ENCODE measurements around the gene CYB561D2. TPM values are rescaled to one million over a fixed set of nuclear protein-coding genes. Genes with fewer than 3 reads are reported as not detected.

CYB561D2 gene
- total and polyA plus RNA-seq, 2 of the 13 experiments (the other 11 are each of a cell fraction or from before 2014, with no cell fraction given) = 11.1 to 17.2 TPM

DNA sequence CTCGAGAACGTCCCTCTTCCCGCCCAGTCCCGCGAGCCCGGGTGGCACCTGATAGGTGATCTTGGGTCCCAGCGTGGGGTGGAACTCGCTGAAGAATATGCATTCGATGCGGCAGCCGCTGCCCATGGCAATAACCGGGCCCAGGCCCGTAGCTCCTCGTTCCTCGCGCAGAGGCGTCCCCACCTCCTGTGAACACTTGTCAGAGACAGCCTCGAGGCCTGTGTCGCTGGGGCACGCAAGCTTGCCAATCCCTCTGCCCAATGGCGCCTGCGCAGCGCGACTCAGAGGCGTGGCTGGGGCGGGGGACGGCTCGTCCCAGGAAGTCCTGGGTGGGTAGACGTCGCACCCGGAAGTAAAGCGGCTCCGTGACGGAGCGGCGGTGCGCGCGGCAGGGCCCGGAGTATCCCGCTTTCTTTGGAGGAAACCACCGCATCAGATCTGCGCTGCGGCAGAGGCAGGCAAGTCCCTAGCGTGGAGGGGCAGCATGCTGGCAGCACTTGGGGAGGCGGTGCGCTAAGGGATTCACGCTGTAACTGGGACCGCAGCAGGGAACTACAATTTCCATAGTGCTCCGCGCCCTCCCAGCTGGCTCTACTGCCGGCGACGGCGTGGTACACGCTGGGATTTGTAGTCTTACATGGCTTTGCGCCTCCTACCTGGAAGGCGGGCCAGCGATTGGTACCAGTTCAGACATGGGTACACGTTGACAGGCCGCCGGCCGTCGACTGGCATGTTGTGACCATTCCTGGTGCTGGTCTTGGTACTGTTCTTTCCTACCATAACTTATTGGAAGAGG lies at the start of gene CYB561D2, which contains the start of gene NPRL2 (continued):
- TF ChIP-seq MIER2 (CRISPR knock-in tag; IDR thresholded peaks at IDR 0.05) (no peak), ZNF496 (CRISPR knock-in tag; IDR thresholded peaks at IDR 0.05; ENCODE audit: insufficient replicate concordance) (no peak), ATM (IDR thresholded peaks at IDR 0.05; ENCODE audit: borderline replicate concordance) (no peak), TRIM22 (IDR thresholded peaks at IDR 0.05) (no peak), ZNF468 (CRISPR knock-in tag; IDR thresholded peaks at IDR 0.05) (no peak), NFYB (CRISPR knock-in tag; IDR thresholded peaks at IDR 0.05) (peak; percentile 30), ZNF260 (CRISPR knock-in tag; IDR thresholded peaks at IDR 0.05; ENCODE audit: borderline replicate concordance, low read depth) (peak; percentile 74; the same call in 1 of the 2 replicates), PRPF4 (IDR thresholded peaks at IDR 0.05; ENCODE audit: low read depth, low read length, poor library complexity, severe bottlenecking) (no peak), ZNF263 (CRISPR knock-in tag; IDR thresholded peaks at IDR 0.05) (peak; percentile 76; the same call in 1 of the 2 replicates), TP53 (CRISPR knock-in tag; conservative IDR thresholded peaks at IDR 0.05) (no peak), KAT7 (CRISPR knock-in tag; IDR thresholded peaks at IDR 0.05; ENCODE audit: borderline replicate concordance) (no peak), ETV5 (CRISPR knock-in tag; IDR thresholded peaks at IDR 0.05; ENCODE audit: borderline replicate concordance) (peak; percentile 75), SRSF1 (optimal IDR thresholded peaks at IDR 0.05; ENCODE audit: low read depth, low read length) (peak; percentile 25), TEAD2 (CRISPR knock-in tag; IDR thresholded peaks at IDR 0.05) (peak; percentile 94; the same call in 1 of the 2 replicates), ZNF160 (CRISPR knock-in tag; IDR thresholded peaks at IDR 0.05) (peak; percentile 94), ZFYVE20 (CRISPR knock-in tag; IDR thresholded peaks at IDR 0.05; ENCODE audit: borderline replicate concordance, low read depth) (peak; percentile 93; the same call in 1 of the 2 replicates), ZNF713 (CRISPR knock-in tag; IDR thresholded peaks at IDR 0.05) (no peak)
- TF ChIP-seq, protein P1, sequence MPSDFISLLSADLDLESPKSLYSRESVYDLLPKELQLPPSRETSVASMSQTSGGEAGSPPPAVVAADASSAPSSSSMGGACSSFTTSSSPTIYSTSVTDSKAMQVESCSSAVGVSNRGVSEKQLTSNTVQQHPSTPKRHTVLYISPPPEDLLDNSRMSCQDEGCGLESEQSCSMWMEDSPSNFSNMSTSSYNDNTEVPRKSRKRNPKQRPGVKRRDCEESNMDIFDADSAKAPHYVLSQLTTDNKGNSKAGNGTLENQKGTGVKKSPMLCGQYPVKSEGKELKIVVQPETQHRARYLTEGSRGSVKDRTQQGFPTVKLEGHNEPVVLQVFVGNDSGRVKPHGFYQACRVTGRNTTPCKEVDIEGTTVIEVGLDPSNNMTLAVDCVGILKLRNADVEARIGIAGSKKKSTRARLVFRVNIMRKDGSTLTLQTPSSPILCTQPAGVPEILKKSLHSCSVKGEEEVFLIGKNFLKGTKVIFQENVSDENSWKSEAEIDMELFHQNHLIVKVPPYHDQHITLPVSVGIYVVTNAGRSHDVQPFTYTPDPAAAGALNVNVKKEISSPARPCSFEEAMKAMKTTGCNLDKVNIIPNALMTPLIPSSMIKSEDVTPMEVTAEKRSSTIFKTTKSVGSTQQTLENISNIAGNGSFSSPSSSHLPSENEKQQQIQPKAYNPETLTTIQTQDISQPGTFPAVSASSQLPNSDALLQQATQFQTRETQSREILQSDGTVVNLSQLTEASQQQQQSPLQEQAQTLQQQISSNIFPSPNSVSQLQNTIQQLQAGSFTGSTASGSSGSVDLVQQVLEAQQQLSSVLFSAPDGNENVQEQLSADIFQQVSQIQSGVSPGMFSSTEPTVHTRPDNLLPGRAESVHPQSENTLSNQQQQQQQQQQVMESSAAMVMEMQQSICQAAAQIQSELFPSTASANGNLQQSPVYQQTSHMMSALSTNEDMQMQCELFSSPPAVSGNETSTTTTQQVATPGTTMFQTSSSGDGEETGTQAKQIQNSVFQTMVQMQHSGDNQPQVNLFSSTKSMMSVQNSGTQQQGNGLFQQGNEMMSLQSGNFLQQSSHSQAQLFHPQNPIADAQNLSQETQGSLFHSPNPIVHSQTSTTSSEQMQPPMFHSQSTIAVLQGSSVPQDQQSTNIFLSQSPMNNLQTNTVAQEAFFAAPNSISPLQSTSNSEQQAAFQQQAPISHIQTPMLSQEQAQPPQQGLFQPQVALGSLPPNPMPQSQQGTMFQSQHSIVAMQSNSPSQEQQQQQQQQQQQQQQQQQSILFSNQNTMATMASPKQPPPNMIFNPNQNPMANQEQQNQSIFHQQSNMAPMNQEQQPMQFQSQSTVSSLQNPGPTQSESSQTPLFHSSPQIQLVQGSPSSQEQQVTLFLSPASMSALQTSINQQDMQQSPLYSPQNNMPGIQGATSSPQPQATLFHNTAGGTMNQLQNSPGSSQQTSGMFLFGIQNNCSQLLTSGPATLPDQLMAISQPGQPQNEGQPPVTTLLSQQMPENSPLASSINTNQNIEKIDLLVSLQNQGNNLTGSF (CRISPR knock-in tag; IDR thresholded peaks at IDR 0.05) = peak; percentile 99
- TF ChIP-seq, protein P2, sequence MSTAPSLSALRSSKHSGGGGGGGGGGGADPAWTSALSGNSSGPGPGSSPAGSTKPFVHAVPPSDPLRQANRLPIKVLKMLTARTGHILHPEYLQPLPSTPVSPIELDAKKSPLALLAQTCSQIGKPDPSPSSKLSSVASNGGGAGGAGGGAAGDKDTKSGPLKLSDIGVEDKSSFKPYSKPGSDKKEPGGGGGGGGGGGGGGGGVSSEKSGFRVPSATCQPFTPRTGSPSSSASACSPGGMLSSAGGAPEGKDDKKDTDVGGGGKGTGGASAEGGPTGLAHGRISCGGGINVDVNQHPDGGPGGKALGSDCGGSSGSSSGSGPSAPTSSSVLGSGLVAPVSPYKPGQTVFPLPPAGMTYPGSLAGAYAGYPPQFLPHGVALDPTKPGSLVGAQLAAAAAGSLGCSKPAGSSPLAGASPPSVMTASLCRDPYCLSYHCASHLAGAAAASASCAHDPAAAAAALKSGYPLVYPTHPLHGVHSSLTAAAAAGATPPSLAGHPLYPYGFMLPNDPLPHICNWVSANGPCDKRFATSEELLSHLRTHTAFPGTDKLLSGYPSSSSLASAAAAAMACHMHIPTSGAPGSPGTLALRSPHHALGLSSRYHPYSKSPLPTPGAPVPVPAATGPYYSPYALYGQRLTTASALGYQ (CRISPR knock-in tag; IDR thresholded peaks at IDR 0.05) = 0 out of 2 replicates have a peak, but pooled peaks have one; percentile 23
- TF ChIP-seq, protein P3, sequence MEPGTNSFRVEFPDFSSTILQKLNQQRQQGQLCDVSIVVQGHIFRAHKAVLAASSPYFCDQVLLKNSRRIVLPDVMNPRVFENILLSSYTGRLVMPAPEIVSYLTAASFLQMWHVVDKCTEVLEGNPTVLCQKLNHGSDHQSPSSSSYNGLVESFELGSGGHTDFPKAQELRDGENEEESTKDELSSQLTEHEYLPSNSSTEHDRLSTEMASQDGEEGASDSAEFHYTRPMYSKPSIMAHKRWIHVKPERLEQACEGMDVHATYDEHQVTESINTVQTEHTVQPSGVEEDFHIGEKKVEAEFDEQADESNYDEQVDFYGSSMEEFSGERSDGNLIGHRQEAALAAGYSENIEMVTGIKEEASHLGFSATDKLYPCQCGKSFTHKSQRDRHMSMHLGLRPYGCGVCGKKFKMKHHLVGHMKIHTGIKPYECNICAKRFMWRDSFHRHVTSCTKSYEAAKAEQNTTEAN (CRISPR knock-in tag; conservative IDR thresholded peaks at IDR 0.05) = peak; percentile 91
